ENCODE results near the gene ROBO2.

GRCh38 chr3:77323626-77324025 is 283.7 kb downstream of the ROBO2 start:
- TF ChIP-seq, protein P1, sequence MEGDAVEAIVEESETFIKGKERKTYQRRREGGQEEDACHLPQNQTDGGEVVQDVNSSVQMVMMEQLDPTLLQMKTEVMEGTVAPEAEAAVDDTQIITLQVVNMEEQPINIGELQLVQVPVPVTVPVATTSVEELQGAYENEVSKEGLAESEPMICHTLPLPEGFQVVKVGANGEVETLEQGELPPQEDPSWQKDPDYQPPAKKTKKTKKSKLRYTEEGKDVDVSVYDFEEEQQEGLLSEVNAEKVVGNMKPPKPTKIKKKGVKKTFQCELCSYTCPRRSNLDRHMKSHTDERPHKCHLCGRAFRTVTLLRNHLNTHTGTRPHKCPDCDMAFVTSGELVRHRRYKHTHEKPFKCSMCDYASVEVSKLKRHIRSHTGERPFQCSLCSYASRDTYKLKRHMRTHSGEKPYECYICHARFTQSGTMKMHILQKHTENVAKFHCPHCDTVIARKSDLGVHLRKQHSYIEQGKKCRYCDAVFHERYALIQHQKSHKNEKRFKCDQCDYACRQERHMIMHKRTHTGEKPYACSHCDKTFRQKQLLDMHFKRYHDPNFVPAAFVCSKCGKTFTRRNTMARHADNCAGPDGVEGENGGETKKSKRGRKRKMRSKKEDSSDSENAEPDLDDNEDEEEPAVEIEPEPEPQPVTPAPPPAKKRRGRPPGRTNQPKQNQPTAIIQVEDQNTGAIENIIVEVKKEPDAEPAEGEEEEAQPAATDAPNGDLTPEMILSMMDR (IDR thresholded peaks at IDR 0.05), result no peak
- TF ChIP-seq EP300 (IDR thresholded peaks at IDR 0.05; ENCODE audit: low read depth) (no peak), POLR2A (IDR thresholded peaks at IDR 0.05) (no peak)
